ENCODE results near the gene IRF2BP1.

- TF ChIP-seq CTCF (conservative IDR thresholded peaks at IDR 0.05 in 1 of 2, IDR thresholded peaks at IDR 0.05 in 1 of 2; ENCODE audit: low read depth in 1 of 2, low read length in 2 of 2): no peak
- TF ChIP-seq EZH2 (IDR thresholded peaks at IDR 0.05; ENCODE audit: low read length, missing control alignments): no peak
Observed at GRCh38 chr19:45876411-45877197, 9.3 kb downstream of the IRF2BP1 start.

All from fibroblast of lung (primary cell).